GM12872 (cell line): ENCODE results near the gene SYTL1.
A peak's percentile ranks its signal among the peaks of the same experiment; 100 is the strongest.

ENCODE experiments used
- CTCF ChIP-seq: IDR thresholded peaks from 3 replicates; pipeline ENCODE4 v1.5.1; 2011; ENCODE audit warnings: low read depth, mild to moderate bottlenecking, low read length, moderate library complexity; ENCODE audit not compliant: insufficient read depth

The SYTL1 gene

GRCh38 chr1:27299385-27300271, 42.2 kb upstream of the SYTL1 start:
- TF ChIP-seq CTCF = no peak

- TF ChIP-seq CTCF = peak; percentile 100
These were observed 41.3 kb upstream of the SYTL1 start for GRCh38 chr1:27300341-27301051.

GRCh38 chr1:27301052-27301422, 40.8 kb upstream of the SYTL1 start:
- TF ChIP-seq CTCF = no peak

DNA sequence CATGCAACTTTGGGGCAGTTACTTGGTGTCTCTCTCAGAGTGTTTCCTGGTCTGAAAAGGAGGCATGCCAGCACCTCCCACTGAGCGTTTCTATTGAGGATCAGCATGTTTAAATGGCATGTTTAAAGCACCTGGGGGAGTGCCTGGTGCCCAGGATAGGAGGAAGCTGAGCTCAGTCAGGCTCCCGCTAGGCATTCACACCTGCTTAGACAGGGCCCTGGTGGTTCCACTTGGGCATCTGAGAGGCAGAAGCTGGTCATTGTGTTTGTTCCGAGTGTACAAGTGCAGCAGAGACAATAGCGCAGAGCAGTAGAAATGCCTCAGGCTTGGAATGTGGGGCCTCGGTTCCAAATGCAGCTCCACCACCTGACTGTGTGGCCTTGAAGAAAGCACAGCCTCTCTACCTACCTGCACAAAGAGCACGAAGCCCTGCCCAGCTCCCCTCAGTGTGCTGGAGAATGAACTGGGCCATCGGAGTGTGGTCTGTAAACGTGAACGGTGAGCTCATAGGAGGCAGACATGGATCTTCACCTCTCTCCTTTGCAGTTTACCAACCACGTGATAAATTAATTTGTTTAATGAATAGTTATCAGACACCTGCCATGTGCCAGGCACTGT, 40.1 kb upstream of the SYTL1 start:
- TF ChIP-seq CTCF = no peak

DNA sequence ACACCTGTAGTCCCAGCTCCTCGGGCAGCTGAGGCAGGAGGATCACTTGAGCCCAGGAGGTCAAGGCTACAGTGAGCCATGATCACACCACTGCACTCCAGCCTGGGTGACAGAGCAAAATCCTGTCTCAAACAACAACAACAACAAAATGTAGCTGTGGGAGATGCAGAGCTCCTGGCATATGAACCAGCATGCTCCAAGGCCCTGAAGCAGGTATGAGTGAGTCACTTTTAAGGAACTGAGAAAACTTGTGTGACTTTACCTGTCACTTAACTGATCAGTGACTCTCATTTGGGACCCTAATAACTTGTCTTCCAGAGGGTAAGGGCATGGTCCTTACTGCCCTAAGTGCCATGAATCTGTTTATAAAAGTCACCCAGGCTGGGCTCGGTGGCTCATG, 39.2 kb upstream of the SYTL1 start:
- TF ChIP-seq CTCF = no peak

DNA sequence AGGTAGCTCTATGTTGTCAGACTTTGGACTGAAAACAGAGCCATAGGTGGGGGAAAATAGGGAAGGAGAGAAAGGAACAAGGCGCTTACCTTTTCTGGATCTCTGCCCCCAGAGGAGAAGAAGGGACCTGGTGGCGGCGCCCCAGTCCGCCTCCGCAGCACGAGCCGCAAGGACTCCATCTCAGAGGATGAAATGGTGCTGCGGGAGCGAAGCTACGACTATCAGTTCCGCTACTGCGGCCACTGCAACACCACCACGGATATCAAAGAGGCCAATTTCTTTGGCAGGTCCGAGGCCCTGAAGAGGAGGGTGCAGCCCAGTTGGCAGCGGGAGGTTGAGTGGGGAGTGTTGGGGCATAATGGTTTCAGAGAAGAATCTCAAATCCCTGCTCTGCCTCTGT, 38.3 kb upstream of the SYTL1 start:
- no peak for TF ChIP-seq CTCF

GRCh38 chr1:27306071-27306470, 35.8 kb upstream of the SYTL1 start:
- no peak for TF ChIP-seq CTCF
